Stimulated activated CD8-positive, alpha-beta memory T cell treated with anti-CD3 and anti-CD28 coated beads, Interleukin-7, amount 100 ng/mL, for 24 hours (primary cell): ENCODE measurements around the gene CCDC201.
"Not testable (repeated sequence)": the region's sequence is repeated elsewhere in the genome, so short reads cannot be mapped to it uniquely, and the experiment has no call there.

ENCODE experiments used
- DNase-seq: peaks from one replicate; pipeline ENCODE4 v3.0.0-alpha.2; 2020; ENCODE audit warnings: low read depth

Gene CCDC201

GRCh38 chr7:45817016-45817415 is 55.9 kb downstream of the CCDC201 start:
- DNase-seq, result not testable (repeated sequence)

GRCh38 chr7:45814216-45815118 is 58.4 kb downstream of the CCDC201 start:
- DNase-seq, result not testable (repeated sequence)

GRCh38 chr7:45813771-45814170 is 59.1 kb downstream of the CCDC201 start:
- not testable (repeated sequence) for DNase-seq

GRCh38 chr7:45812946-45813345 is 59.9 kb downstream of the CCDC201 start:
- DNase-seq, result no peak

GRCh38 chr7:45811652-45812234 is 61.1 kb downstream of the CCDC201 start:
- not testable (repeated sequence) for DNase-seq

GRCh38 chr7:45810451-45811005 is 62.4 kb downstream of the CCDC201 start:
- DNase-seq, result not testable (repeated sequence)
